GM18517 (cell line): ENCODE results near the gene NDOR1.

Experiments
- ATAC-seq: cut with Tn5 transposase; IDR thresholded peaks from one replicate; pipeline ENCODE4 v1.9.1; 2021; ENCODE audit warnings: mild to moderate bottlenecking, moderate library complexity; ENCODE audit not compliant: unreplicated experiment

The NDOR1 gene

DNA sequence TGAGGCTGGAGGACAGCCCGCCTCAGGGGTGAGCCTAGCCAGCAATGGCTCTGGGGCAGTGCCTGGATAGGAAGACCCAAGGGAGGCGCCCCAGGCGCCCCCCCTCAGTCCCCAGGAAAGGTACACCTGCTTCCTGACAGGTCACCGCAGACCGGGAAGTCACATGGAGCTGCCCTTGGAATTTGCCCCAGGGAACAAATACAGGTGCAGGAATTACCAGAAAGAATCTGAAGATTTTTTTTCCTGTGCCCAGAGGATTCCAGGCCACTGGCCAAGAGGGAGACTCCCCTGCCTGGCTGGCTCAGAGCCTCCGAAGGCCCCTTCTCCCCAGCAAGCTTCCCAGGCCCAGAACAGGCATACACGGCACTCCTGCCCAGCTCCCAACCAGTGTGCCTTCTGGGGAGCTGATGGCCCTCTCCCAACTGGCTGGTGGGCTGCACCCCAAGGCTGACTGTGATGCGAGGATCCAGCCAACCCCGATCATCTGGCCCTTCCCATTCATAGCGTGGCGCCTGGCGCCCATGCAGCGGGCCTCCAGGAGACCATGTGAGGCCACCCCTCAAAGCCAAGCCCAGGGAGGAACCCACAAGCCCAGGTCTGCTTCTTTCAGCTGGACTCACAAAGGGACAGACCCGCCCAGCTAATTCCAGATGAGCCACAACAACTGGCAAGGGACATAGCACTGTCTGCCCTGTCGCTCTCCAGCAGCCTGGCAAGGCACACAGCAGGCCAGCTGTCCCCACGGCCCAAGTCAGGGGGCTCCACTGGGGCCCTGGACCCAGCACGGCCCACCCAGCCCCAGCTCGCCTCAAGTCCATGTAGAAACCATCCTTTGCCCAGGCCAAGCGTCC lies 7.2 kb upstream of the NDOR1 start:
- ATAC-seq = no peak

DNA sequence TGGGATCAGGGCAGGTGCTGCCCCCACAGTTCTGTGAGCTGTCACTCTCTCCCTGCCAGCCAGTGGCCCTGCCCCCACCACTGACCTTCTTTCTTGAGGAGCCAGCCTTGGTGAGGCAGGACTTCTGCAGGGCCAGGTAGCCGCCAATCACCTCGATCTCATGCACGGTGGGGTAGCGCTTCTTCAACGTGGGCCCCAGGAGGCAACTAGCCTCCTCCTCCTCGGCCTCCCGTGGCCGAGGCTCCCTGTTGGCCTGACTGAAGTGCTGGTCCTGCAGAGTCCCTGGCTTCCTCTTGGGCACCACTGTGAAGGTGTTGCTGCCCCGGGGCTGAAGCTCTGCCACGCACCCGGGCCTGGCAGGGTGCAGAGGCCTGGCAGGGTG lies 6.6 kb upstream of the NDOR1 start:
- ATAC-seq = no peak

DNA sequence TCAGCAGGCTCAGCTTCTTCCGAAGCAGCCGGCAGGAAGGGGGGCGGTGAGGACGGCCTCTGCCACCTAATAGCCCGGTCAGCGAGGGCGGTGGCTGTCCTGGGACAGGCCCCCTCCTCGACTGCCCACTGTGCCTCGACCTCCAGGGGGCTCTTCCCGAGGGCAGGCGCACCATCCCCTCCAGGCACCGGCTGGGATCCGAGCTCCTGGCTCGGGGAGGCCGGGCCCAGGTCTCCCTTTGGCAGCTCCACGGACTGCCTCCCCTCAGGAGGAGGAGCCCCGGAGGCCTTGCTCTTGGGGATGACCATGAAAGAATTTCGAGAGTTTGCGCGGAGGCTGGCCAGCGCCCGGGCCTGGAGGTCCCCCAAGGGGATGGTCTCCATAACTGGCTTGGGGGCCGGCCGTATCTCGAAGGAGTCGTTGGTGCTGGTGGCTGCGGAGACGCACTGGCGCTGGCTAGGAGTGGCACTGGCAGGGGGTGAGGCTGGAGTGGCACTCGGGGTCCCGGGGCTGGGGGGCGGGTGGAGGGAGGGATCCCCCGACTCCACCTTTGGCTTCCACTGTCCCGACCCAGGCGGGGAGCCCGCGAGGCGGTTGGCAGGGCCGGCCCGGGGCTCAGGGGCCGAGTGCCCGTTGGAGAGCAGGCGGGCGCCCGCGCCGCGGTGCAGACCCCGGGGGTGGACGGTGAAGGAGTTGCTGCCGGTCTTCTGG lies 5.9 kb upstream of the NDOR1 start:
- no peak for ATAC-seq

DNA sequence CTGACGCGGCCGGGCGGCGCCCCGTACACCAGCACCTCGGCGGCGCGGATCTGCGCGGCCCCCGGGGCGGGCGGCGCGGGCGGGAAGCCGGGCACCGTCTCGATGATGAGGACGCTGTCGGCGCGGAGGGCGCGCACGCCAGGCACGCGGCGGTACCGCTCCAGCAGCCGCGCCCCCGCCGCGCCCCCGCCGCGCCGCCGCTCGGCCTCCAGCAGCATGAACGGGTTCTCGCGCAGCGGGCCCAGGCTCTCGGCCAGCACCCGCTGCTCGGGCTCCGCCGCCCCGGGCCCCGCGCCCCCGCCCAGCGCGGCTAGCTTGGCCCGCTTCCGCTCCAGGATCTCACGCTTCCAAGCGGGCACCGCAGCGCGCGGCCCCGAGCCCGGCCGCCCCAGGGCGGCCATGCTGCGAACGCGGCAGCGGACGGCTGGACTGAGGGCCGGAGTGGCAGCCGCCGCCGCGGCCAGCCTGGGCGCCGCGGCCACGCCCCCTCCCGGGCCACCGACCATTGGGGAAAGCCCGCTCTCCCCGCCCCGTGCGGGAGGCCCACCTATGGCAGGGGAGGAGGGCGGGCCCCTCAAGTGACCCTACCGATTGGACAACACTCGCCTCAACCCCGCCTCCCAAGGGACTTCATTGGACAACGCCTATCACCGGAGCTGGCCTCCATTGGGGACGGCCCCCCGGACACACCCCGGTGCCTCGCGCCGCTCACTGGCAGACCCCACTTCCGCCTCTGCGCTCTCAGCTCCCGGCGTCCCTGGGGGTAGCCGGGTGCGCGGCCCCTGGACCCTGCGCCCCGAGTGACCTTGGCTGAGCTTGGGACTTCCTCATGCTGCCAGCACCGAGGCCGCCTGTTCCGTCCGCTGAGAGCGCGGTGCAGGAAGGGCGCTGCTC lies 4.9 kb upstream of the NDOR1 start, which contains the start of gene TPRN:
Gene TPRN, minus strand, starts transcription at position 431 of the 894 bp plus-strand sequence. Its CDS starts 30 bp downstream, at position 401.
- ATAC-seq = peak; percentile 87

DNA sequence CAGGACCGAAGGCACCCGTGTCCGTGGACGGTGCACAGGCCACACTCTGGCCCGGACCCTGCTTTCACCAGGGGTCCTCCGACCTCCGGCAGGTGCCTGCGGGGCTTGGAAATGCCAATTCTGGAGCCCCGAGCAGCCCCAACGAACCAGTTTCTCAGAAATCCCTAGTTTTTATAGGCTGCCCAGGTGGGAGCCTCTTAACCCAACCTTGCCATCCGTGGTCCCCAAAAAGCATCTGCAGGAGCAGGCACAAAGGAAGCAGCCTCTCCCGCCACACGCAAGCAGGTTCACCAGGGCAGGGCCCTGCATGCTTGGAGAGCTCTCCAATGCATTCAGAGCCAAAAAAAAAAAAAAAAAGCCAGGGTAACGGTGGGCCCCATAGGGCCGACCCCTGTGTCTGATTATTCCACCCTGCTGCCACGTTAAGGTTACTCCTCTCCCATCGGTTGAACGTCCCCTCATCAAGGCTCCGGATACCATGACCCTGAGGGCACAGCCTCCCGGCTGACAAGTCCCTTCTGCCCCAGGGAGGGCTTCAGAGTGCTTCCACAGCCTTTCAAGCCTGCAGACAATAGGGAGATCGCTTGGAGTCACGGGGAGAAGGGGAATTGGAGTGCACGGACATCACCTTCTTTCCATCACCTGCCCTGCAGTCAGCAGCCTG lies 4.2 kb upstream of the NDOR1 start:
- no peak for ATAC-seq

DNA sequence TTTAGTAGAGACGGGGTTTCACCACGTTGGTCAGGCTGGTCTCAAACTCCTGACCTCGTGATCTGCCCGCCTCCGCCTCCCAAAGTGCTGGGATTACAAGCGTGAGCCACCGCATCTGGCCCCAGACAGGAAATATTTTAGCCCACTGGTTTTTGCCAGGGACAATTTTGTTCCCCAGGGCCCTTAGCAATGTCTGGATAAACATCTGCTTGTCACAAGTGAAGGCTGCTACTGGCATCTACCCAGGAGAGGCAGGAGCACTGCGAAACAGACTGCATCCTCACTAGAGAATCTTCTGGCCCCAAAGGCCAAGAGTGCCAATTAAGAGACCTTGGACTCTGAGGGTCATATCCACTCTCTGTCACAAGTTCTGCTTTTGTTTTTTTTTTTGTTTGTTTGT lies 2.5 kb upstream of the NDOR1 start:
- ATAC-seq = no peak

DNA sequence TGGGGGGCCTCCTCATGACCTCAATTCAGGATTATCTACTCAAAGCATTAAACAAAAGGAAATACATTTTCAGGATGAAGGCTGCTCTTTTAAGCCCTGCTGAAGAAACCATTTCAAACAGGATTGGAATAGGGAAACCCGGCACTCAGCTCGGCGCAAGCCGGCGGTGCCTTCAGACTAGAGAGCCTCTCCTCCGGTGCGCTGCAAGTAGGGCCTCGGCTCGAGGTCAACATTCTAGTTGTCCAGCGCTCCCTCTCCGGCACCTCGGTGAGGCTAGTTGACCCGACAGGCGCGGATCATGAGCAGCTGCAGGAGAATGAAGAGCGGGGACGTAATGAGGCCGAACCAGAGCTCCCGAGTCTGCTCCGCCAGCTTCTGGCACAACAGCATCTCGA lies 772 bp upstream of the NDOR1 start:
- no peak for ATAC-seq

DNA sequence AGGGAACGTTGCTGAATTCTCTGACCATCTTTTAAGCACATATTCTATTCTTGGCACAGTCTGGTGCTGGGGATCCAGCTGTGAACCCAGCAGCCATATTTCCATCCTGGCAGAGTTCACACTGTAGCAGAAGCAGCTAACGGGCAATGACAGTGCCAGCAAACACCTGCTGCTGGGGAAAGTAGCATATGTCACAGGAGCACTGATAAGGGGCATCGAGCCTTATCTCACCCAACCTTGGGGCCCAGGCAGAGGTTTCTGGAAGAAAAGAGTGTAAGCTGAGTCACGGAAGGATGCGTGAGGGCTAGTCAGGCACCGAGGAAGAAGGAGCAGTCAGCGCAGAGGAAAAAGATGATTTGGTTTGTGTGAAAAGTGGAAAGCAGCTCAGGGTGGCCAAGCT lies 1.1 kb downstream of the NDOR1 start:
- no peak for ATAC-seq

DNA sequence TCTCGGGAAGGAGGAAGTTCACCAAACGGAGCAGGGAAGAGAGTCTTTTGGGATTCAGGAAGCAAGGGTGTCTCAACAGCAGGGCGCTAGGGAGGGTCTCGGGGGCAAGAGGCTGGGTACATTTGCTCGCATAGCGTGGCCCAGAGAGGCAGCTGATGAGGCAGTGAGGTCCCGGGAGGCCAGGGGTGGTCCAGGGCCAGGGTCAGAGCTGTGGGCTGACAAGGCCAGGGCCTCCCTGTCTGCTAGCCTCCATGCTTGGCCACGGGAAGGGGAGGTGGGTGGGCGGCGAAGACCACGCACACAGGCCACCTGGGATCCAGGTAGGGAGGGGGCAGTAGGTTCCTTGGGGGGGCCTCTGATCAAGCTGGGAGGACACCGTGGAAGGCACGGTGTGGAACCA lies 6.0 kb downstream of the NDOR1 start:
- ATAC-seq = no peak

DNA sequence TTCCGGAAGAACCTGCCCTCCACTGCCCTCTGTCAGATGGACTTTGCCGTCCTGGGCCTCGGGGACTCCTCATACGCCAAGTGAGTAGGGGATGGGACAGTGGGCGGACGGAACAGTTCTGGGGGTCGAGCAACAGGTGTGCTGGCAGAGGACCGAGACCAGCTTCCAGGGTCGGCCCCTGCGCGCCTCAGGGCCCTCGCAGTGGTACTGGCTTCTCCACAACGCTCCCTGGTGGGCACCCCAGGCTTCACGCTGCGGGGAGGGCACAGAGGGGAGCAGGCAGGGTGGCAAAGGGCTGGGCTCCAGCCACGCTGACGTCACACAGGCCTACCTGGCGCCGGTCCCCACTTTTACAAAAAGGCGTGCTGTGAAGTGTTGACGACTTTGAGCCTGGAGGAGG lies 7.0 kb downstream of the NDOR1 start:
- no peak for ATAC-seq

DNA sequence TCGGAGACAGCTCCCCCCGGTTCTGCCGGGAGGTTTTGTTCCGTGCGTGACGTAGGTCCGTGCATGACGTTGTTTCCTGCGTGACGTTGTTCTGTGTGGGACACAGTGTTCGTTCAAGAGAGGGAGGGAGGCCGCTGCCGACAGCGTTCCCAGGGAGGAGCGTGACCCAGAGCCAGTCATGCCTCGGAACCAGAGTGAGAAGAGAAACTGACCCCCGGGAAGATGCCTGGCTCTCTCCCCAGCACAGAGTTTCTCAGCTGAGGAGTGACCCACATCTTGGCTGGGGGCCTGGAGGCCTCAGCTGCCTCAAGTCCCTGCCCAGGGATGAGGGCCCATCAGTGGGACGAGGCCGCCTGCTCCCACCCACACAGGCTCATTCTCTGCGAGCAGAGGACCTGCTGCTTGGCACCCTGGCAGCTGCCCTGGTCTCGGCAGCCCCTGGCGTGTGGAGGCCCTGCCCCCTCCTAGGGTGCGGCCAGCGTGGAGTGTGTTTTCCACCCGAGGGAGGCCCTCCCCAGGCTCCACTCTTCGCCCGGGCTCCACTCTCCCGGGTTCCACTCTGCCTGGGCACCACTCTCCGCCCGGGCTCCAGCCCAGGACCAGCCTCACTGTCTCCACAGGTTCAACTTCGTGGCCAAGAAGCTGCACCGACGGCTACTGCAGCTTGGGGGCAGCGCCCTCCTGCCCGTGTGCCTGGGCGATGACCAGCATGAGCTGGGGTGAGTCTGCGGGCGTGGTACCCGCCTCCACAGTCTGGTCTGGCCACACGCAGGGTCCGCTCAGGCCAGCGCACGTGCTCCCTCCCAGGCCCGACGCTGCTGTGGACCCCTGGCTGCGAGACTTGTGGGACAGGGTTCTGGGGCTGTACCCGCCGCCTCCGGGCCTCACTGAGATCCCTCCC lies 7.9 kb downstream of the NDOR1 start:
- ATAC-seq = no peak

DNA sequence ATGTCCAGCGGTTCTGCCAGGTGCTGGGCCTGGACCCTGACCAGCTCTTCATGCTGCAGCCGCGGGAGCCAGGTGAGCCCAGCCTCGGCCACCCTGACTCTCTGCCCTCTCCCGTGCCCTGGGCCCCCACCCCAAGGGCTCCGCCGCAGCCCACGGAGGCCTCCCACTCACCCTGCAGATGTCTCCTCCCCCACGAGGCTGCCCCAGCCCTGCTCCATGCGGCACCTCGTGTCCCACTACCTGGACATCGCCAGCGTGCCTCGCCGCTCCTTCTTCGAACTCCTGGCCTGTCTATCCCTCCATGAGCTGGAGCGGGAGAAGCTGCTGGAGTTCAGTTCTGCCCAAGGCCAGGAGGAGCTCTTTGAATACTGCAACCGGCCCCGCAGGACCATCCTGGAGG lies 9.1 kb downstream of the NDOR1 start:
- no peak for ATAC-seq

DNA sequence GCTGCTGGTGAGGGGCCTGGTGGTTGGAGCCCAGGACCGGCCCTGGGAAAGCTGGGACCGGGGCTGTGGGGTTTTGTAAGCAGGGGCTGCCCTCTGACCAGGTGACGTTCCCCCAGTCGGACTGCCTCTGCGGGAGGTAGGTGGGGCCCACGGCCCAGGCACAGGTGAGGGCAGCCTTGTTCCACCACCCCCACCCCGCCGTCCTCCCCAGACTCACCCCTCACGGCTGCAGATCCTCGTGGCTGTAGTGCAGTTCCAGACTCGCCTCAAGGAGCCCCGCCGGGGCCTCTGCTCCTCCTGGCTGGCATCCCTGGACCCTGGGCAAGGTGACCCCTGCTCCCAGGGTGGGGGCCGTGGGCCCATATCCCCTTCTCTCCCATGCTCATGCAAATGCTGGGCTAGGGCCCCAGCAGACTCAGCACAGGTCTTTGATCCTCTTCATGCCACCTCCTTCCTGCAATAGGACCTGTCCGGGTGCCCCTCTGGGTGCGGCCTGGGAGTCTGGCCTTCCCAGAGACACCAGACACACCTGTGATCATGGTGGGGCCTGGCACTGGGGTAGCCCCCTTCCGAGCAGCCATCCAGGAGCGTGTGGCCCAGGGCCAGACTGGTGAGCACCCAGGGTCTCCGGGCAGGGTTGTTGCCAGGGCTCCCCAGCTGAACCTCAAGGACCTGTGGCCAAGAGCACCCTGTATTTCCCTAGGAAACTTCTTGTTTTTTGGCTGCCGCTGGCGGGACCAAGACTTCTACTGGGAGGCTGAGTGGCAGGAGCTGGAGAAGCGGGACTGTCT lies 9.9 kb downstream of the NDOR1 start:
- no peak for ATAC-seq

DNA sequence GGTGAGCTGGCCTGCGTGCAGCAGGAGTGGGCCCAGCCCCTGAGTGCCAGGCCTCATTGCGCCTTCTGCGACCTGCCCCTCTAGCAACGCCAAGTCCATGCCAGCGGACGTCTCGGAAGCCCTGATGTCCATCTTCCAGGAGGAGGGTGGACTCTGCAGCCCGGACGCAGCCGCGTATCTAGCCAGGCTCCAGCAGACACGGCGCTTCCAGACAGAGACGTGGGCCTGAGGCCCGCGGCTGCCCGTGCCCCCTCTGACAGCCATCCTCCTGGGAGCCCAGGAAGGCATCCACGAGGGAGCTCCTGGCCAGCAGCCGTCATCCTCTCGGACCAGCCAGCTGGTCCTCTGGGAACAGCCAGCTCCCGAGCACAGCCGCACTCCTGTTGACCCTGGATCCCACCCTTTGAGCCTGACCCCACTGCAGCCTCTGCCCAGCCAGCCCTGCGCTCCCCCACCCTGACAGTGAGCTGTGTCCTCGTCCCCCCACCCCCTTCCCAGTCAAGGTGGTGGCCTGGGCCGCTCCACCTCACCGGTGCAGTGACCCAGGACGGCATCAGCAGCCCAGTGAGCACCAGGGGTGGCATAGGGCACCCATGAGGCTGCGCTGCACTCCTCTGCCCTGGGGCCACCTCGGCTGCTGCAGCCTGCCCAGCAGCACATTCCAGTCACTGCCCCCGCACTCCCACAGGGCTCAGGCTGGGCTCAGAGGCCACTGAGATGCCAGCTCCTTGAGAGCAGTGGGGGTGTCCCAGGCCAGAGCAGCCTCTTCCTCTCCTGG lies 10.9 kb downstream of the NDOR1 start:
- no peak for ATAC-seq

DNA sequence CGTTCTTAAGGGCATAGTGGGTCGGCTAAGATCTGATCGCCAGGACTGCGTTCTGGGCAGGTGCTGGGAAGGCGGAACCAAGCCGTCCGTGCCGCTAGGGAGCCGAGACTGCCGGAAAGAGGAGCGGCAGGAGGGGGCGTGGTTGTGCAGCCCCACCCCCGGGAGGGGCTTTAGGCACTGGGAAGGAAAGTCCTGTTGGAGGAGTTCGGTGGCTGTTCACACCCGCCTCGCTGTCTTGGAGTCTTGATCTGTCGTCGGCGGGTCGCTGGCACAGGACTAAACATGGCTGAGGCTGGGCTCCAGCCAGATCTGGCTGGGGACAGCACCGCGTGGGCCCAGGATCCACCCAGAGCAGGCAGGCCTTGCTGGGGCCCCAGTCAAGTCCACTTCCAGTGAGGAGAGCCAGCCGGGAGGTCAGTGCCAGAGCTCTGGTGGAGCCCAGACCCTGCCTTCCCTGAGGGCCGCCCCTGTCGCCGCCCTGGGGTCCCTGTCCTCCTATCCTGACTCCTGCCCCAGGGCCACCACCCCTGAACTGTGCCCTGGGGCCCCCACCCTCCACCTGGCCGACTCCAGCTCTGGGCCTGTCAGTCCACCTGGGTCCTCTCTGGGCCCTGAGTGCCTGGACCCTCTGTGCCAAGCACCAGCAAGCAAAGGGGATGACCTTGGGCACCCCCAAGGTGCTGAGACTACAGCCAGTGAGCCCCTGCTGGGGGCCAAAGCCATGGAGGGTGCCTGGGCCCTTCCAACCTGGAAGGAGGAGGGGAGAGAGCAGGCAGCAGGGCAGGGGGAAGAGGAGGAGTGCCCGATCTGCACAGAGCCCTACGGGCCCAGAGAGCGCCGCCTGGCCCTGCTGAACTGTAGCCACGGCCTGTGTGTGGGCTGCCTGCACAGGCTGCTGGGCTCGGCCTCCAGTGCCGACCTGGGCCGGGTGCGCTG lies 12.0 kb downstream of the NDOR1 start:
- no peak for ATAC-seq

DNA sequence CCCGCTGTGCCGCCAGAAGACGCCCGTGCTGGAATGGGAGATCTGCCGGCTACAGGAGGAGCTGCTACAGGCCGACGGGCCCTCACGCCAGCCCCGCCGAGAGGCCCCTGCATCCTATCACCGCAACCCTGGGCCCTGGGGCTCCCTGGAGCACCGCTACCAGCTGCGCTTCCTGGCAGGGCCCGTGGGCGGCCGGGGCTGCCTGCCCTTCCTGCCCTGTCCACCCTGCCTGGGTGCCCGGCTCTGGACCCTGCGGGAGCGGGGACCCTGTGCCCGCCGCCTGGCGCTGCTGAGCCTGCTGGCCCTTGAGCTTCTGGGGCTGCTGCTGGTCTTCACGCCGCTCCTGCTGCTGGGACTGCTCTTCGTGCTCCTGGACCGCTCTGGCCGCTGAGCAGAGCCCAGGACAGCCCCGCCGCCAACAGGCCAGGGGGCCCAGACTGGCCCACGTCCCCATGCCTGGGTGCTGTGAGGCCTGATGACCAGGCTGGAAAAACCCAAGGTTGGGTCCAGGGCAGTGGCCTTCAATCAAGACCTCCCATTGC lies 12.8 kb downstream of the NDOR1 start:
- ATAC-seq = no peak

DNA sequence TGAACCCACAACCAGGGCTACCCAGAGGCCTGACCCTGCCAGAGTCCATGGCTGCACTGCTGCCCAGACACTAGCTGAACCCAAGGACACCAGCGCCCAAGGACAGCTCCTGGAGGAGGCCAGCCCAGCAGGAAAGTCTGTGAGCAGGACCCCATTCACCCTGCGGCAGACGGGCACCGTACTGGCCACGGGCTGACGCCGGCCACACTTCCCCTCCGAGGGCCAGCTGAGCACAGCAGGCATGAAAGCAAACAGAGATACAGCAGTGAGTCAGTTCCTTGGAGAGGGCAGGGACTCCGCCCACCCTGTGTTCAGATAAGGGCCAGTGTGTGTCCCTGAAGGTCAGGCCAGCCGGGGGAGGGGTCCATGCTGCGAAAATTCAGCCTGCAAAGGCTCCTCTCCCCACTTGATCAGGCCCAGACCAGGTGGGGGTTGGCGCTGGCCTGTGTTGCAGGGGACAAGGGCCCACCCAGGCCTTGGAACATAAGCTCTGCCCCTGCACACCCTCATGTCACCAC lies 13.3 kb downstream of the NDOR1 start:
- no peak for ATAC-seq
